Measurements from ENCODE around the gene DCST2. TPM values are rescaled to one million over a fixed set of nuclear protein-coding genes. Genes with fewer than 3 reads are reported as not detected.

DCST2 gene
- total and polyA plus RNA-seq, 9 of the 15 experiments (the other 6 are each of a cell fraction or from before 2014, with no cell fraction given), result 0.09 to 0.49 (median 0.11) TPM; not detected in 3

DNA sequence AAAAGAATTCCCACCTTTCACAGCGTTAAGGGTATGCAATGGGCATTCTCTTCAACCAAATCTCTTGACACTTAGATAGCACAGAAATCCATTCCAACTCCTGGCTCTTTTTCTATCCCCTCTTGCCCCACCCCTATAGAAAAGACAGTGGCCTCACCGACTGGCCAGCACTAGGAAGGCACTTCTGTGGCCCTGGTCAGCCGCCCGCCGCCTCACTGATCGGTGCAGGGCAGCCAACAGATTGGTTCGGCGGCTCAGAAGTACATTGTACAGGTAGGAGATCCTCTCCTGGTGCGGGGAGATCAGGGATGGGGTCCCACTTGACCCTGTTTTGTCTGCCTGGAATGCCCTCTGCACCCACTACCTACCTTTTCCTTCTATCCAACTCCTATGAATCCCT, 9.3 kb downstream of the DCST2 start:
- no peak overlapping the region for H3K4me2 ChIP-seq (ENCODE audit: insufficient read depth, low read length)
- TF ChIP-seq ZBTB17 (CRISPR knock-in tag; IDR thresholded peaks at IDR 0.05), result no peak
- TF ChIP-seq SOX6 (IDR thresholded peaks at IDR 0.05), result no peak
- TF ChIP-seq ZFP36 (IDR thresholded peaks at IDR 0.05; ENCODE audit: low read depth, low read length, partially characterized antibody), result no peak
- TF ChIP-seq TCF15 (CRISPR knock-in tag; IDR thresholded peaks at IDR 0.05), result no peak
- TF ChIP-seq ZNF76 (CRISPR knock-in tag; IDR thresholded peaks at IDR 0.05; ENCODE audit: borderline replicate concordance), result no peak
- TF ChIP-seq DEAF1 (CRISPR knock-in tag; IDR thresholded peaks at IDR 0.05), result no peak
- no peak for TF ChIP-seq NCOA1 (IDR thresholded peaks at IDR 0.05; ENCODE audit: low read depth)
- no peak for TF ChIP-seq CTCF (IDR thresholded peaks at IDR 0.05 in 2 of 3, conservative IDR thresholded peaks at IDR 0.05 in 1 of 3; ENCODE audit: insufficient read depth in 2 of 3, low read depth in 1 of 3, low read length in 3 of 3)
- TF ChIP-seq RBM39 (optimal IDR thresholded peaks at IDR 0.05; ENCODE audit: low read depth, low read length), result no peak
- no peak for TF ChIP-seq TFAM (CRISPR knock-in tag; conservative IDR thresholded peaks at IDR 0.05)
- no peak for TF ChIP-seq ZNF324 (CRISPR knock-in tag; IDR thresholded peaks at IDR 0.05)
- TF ChIP-seq CC2D1A (IDR thresholded peaks at IDR 0.05), result no peak
- TF ChIP-seq POLR2H (tag; IDR thresholded peaks at IDR 0.05; ENCODE audit: low read depth), result no peak
- TF ChIP-seq STAT5B (CRISPR knock-in tag; IDR thresholded peaks at IDR 0.05), result no peak
- TF ChIP-seq ZNF436 (CRISPR knock-in tag; IDR thresholded peaks at IDR 0.05), result no peak
- TF ChIP-seq PHF20 (IDR thresholded peaks at IDR 0.05; ENCODE audit: partially characterized antibody), result no peak
- TF ChIP-seq MYNN (IDR thresholded peaks at IDR 0.05), result no peak
- no peak for TF ChIP-seq MYNN (CRISPR knock-in tag; IDR thresholded peaks at IDR 0.05)
- no peak for TF ChIP-seq GATAD2A (IDR thresholded peaks at IDR 0.05)
- TF ChIP-seq ZNF696 (CRISPR knock-in tag; conservative IDR thresholded peaks at IDR 0.05), result no peak
- no peak for TF ChIP-seq KLF6 (CRISPR knock-in tag; IDR thresholded peaks at IDR 0.05; ENCODE audit: borderline replicate concordance)
- no peaks in the 10 kb centered on the region for H3K36me3 ChIP-seq (ENCODE audit: control insufficient read depth, insufficient read depth, low read length)
- H3K27ac ChIP-seq (ENCODE audit: extremely low read depth, low read depth, low read length), result no peak overlapping the region
- no peak overlapping the region for H3K9ac ChIP-seq (ENCODE audit: insufficient read depth in 1 of 2, low read depth in 2 of 2, low read length in 2 of 2)
- H3K79me2 ChIP-seq (ENCODE audit: control insufficient read depth, insufficient read depth, low read length), result no peaks in the 10 kb centered on the region
- ChIA-PET CTCF (ENCODE audit: low intra/inter-chr PET ratio) (no interaction called here), POLR2A (no interaction called here)
- no peaks in the 10 kb centered on the region for H4K20me1 ChIP-seq (replicated peaks; ENCODE audit: control insufficient read depth, insufficient read depth, low read length)
- intact Hi-C loops (cut with micrococcal nuclease) (no loop called here), in situ Hi-C loops (cut with MboI) (no loop called here)
- no peaks in the 10 kb centered on the region for H3K9me3 ChIP-seq (replicated peaks; ENCODE audit: control insufficient read depth, insufficient read depth, low read depth, low read length)
- no peaks in the 10 kb centered on the region for H3K27me3 ChIP-seq (ENCODE audit: control insufficient read depth in 2 of 2, insufficient read depth in 2 of 2, low read length in 2 of 2)
- no peak overlapping the region for H3K4me3 ChIP-seq
- DNase-seq (ENCODE audit: extremely low read depth in 1 of 4, low spot score in 3 of 4), result no peak
- 89% methylated on average over 9 of the region's 9 CpGs for WGBS (ENCODE audit: insufficient coverage, low coverage, missing lambda C conversion rate)
- no peak overlapping the region for H2AFZ ChIP-seq (ENCODE audit: low read depth, low read length)
- BruUV-seq (replicated peaks), result no TSS peak
- no peak for ATAC-seq
- H3K4me1 ChIP-seq (replicated peaks in 1 of 2; ENCODE audit: control insufficient read depth in 2 of 2, insufficient read depth in 2 of 2, low read length in 2 of 2), result peaks cover 13 to 16% of the 10 kb centered on the region in 2 experiments; a peak in 3 of 5 replicates
- no peak for FAIRE-seq
- no peaks in the 10 kb centered on the region for H3K9me1 ChIP-seq (ENCODE audit: control insufficient read depth, insufficient read depth, low read length)

Data from K562 (cell line).